SK-N-SH (cell line): ENCODE data around the gene FHL2. TPM values are rescaled to one million over a fixed set of nuclear protein-coding genes. Genes with fewer than 3 reads are reported as not detected.

Experiments used
- CTCF ChIA-PET: fragments of 300-600, 350-600 bp; formaldehyde crosslinking; extraction: SDS; loops from one replicate; lab custom pipeline; 2021; lab: Yijun Ruan, JAX
- POLR2A ChIA-PET: fragments of 350-600 bp; sonication (Branson Sonifier 250); formaldehyde crosslinking; extraction: SDS; loops from one replicate; lab custom pipeline; 2020; ENCODE audit warnings: antibody characterized with exemption, inconsistent platforms; lab: Yijun Ruan, JAX
- DNase-seq: peaks from one replicate; pipeline ENCODE4 v3.0.0; 2012
- H2AFZ ChIP-seq: fragments of 200-600 bp; sonication (generic); 2 replicates; pipeline ENCODE4 v1.8.1; 2016; ENCODE audit warnings: antibody characterized with exemption, mild to moderate bottlenecking, low read depth
- H3F3A ChIP-seq: fragments of 200-600 bp; sonication (generic); replicated peaks from 2 replicates; pipeline ENCODE3; 2016; ENCODE audit warnings: antibody characterized with exemption, mild to moderate bottlenecking; ENCODE audit not compliant: insufficient read depth
- H3K27ac ChIP-seq, 2 experiments: fragments of 200-500 bp in 1 of 2; fragments of 200-600 bp in 1 of 2; sonication (Bioruptor generic) in 1 of 2; sonication (generic), shearing (Covaris generic) in 1 of 2; 2 replicates each; pipeline versions ENCODE4 v1.5.1 to v1.6.1; 2014 to 2016; ENCODE audit warnings: low read depth in 2 of 2, inconsistent platforms in 1 of 2, low read length in 1 of 2, mild to moderate bottlenecking in 1 of 2, mixed read lengths in 1 of 2
- H3K27me3 ChIP-seq: fragments of 200-600 bp; sonication (generic), shearing (Covaris generic); 2 replicates; pipeline ENCODE4 v1.6.1; 2016; ENCODE audit warnings: mixed run types; ENCODE audit not compliant: insufficient read depth
- H3K36me3 ChIP-seq, 2 experiments: fragments of 200-500 bp in 1 of 2; fragments of 200-600 bp in 1 of 2; sonication (Bioruptor generic) in 1 of 2; sonication (generic) in 1 of 2; replicated peaks in 1 of 2; 2 replicates each; pipeline versions ENCODE3 to v1.5.1; 2014 to 2016; ENCODE audit warnings: low read length in 1 of 2, mild to moderate bottlenecking in 1 of 2; ENCODE audit not compliant: insufficient read depth in 2 of 2, control insufficient read depth in 1 of 2
- H3K4me1 ChIP-seq, 2 experiments: fragments of 200-500 bp in 1 of 2; fragments of 200-600 bp in 1 of 2; sonication (Bioruptor generic) in 1 of 2; sonication (generic), shearing (Covaris generic) in 1 of 2; 2 replicates each; pipeline versions ENCODE4 v1.5.1 to v1.6.1; 2014 to 2016; ENCODE audit warnings: low read depth in 1 of 2, low read length in 1 of 2, mixed run types in 1 of 2; ENCODE audit not compliant: insufficient read depth in 2 of 2, control insufficient read depth in 1 of 2
- H3K4me2 ChIP-seq: fragments of 200-600 bp; sonication (generic), shearing (Covaris generic); 2 replicates; pipeline ENCODE4 v1.6.1; 2017; ENCODE audit warnings: mixed run types
- H3K4me3 ChIP-seq, 2 experiments: fragments of 200-500 bp in 1 of 2; fragments of 200-600 bp in 1 of 2; sonication (Bioruptor generic) in 1 of 2; sonication (generic), shearing (Covaris generic) in 1 of 2; 2 replicates each; pipeline versions ENCODE4 v1.5.1 to v1.8.1; 2014 to 2016; ENCODE audit warnings: low read depth in 2 of 2, inconsistent platforms in 1 of 2, low read length in 1 of 2, mild to moderate bottlenecking in 1 of 2, mixed read lengths in 1 of 2, moderate library complexity in 1 of 2
- H3K79me2 ChIP-seq: fragments of 200-600 bp; sonication (generic); 2 replicates; pipeline ENCODE4 v1.8.1; 2017; ENCODE audit warnings: mild to moderate bottlenecking; ENCODE audit not compliant: insufficient read depth
- H3K9ac ChIP-seq: fragments of 200-600 bp; sonication (generic); 2 replicates; pipeline ENCODE4 v1.6.1; 2017; ENCODE audit warnings: mixed run types
- H3K9me2 ChIP-seq: fragments of 200-600 bp; sonication (generic); 2 replicates; pipeline ENCODE4 v1.6.1; 2017; ENCODE audit warnings: mixed run types
- H3K9me3 ChIP-seq: fragments of 200-600 bp; sonication (generic); 2 replicates; pipeline ENCODE4 v1.6.1; 2017; ENCODE audit warnings: mixed run types, mild to moderate bottlenecking, moderate library complexity
- H4K20me1 ChIP-seq: fragments of 200-600 bp; sonication (generic); 2 replicates; pipeline ENCODE4 v1.6.1; 2017; ENCODE audit warnings: mild to moderate bottlenecking, mixed run types; ENCODE audit not compliant: insufficient read depth
- CHD2 ChIP-seq: fragments of 150-350 bp; IDR thresholded peaks from 2 replicates; pipeline ENCODE4 v1.6.1; 2018; ENCODE audit warnings: low read length; ENCODE audit not compliant: partially characterized antibody
- CTCF ChIP-seq: fragments of 200-600 bp; sonication (generic); IDR thresholded peaks from 2 replicates; pipeline ENCODE4 v1.6.1; 2017; ENCODE audit warnings: antibody characterized with exemption, mild to moderate bottlenecking, moderate library complexity
- ELF1 ChIP-seq: IDR thresholded peaks from 2 replicates; pipeline ENCODE4 v1.4.0; 2012
- FOSL2 ChIP-seq: IDR thresholded peaks from 2 replicates; pipeline ENCODE4 v1.4.0; 2012; ENCODE audit warnings: low read depth, mild to moderate bottlenecking, moderate library complexity, borderline replicate concordance
- FOXM1 ChIP-seq: IDR thresholded peaks from 2 replicates; pipeline ENCODE4 v1.4.0; 2012; ENCODE audit warnings: low read depth, mild to moderate bottlenecking
- GABPA ChIP-seq: IDR thresholded peaks from 2 replicates; pipeline ENCODE4 v1.4.0; 2012; ENCODE audit warnings: low read depth, mild to moderate bottlenecking
- GATA2 ChIP-seq: sonication (generic); formaldehyde crosslinking; IDR thresholded peaks from 2 replicates; pipeline ENCODE4 v1.5.0; 2020; ENCODE audit warnings: mild to moderate bottlenecking, missing genetic modification reagents
- JUND ChIP-seq: IDR thresholded peaks from 2 replicates; pipeline ENCODE4 v1.4.0; 2012
- MAX ChIP-seq: IDR thresholded peaks from 2 replicates; pipeline ENCODE4 v1.4.0; 2012; ENCODE audit warnings: low read depth
- MEF2A ChIP-seq: IDR thresholded peaks from 2 replicates; pipeline ENCODE4 v1.4.0; 2012; ENCODE audit warnings: low read depth, borderline replicate concordance
- MXI1 ChIP-seq: IDR thresholded peaks from 2 replicates; pipeline ENCODE4 v1.6.1; 2012; ENCODE audit warnings: mild to moderate bottlenecking, low read depth, low read length, improper control_type of control experiment
- PBX3 ChIP-seq: IDR thresholded peaks from 2 replicates; pipeline ENCODE4; 2012
- POLR2AphosphoS5 ChIP-seq: IDR thresholded peaks from 2 replicates; pipeline ENCODE4 v1.6.1; 2012; ENCODE audit warnings: low read depth, low read length
- RAD21 ChIP-seq: IDR thresholded peaks from 2 replicates; pipeline ENCODE4 v1.6.1; 2012; ENCODE audit warnings: mild to moderate bottlenecking, low read length
- SMC3 ChIP-seq: IDR thresholded peaks from 2 replicates; pipeline ENCODE4 v1.6.1; 2012; ENCODE audit warnings: low read depth, low read length, improper control_type of control experiment
- TAF1 ChIP-seq: IDR thresholded peaks from 2 replicates; pipeline ENCODE4 v1.6.1; 2012; ENCODE audit warnings: low read depth, mild to moderate bottlenecking, low read length, moderate library complexity, borderline replicate concordance
- TCF12 ChIP-seq: IDR thresholded peaks from 2 replicates; pipeline ENCODE4 v1.4.0; 2012
- TEAD4 ChIP-seq: IDR thresholded peaks from 2 replicates; pipeline ENCODE4 v1.4.0; 2012; ENCODE audit warnings: mild to moderate bottlenecking, borderline replicate concordance; ENCODE audit not compliant: insufficient read depth
- YY1 ChIP-seq: IDR thresholded peaks from 2 replicates; pipeline ENCODE4 v1.4.0; 2012; ENCODE audit warnings: low read depth, mild to moderate bottlenecking
- ZBTB33 ChIP-seq: IDR thresholded peaks from 2 replicates; pipeline ENCODE4 v1.4.0; 2012; ENCODE audit warnings: low read depth, borderline replicate concordance
- WGBS: methylation state at CpG from one replicate; pipeline ENCODE4 v1.1.6; 2017; ENCODE audit warnings: low lambda C conversion rate; 5-methylcytosine and 5-hydroxymethylcytosine counted together
- polyA plus RNA-seq, 3 experiments: library from polyadenylated mRNA; depleted of rRNA; stranded (reverse); fragments of >200 nt; gene quantifications; 2 replicates each; pipeline ENCODE4 v1.2.3, GENCODE V29; 2012

The FHL2 gene
- polyA plus RNA-seq, 1 of the 3 experiments (the other 2 are of a cell fraction), result 31.7 TPM

- no peak for TF ChIP-seq CTCF
- TF ChIP-seq ELF1, result no peak
- TF ChIP-seq FOSL2, result no peak
These were observed 4.5 kb upstream of the FHL2 start (continued) for GRCh38 chr2:105403241-105403782.

GRCh38 chr2:105402809-105403208 lies 4.0 kb upstream of the FHL2 start:
- no peaks in the 10 kb centered on the region for H3K36me3 ChIP-seq
- no peak overlapping the region for H3K4me3 ChIP-seq
- H4K20me1 ChIP-seq, result no peaks in the 10 kb centered on the region
- WGBS, result 95% methylated on average over 2 of the region's 2 CpGs
- H3K27me3 ChIP-seq, result no peaks in the 10 kb centered on the region
- H3K9me2 ChIP-seq, result no peaks in the 10 kb centered on the region
- H3K4me1 ChIP-seq, result peaks cover 8 to 16% of the 10 kb centered on the region in 2 experiments; a peak in 3 of 4 replicates
- 0 out of 2 replicates have a peak overlapping the region, but pooled peaks have one; percentile 11 for H2AFZ ChIP-seq
- ChIA-PET POLR2A (no interaction called here), CTCF (no interaction called here)
- H3K27ac ChIP-seq, result peak overlapping the region in 1 of 2 experiments; percentile 73; a peak in 2 of 4 replicates
- H3F3A ChIP-seq, result peaks cover 22% of the 10 kb centered on the region
- no peak for TF ChIP-seq YY1
- TF ChIP-seq TEAD4, result no peak
- TF ChIP-seq FOXM1, result no peak
- no peak for TF ChIP-seq ZBTB33
- no peaks in the 10 kb centered on the region for H3K9me3 ChIP-seq
- no peak overlapping the region for H3K9ac ChIP-seq
- DNase-seq, result no peak
- no peak overlapping the region for H3K4me2 ChIP-seq
- peaks cover 10% of the 10 kb centered on the region for H3K79me2 ChIP-seq

GRCh38 chr2:105401867-105402266 lies 3.0 kb upstream of the FHL2 start:
- no peak overlapping the region for H3K4me3 ChIP-seq
- WGBS, result 90% methylated on average over 7 of the region's 7 CpGs
- no peak for DNase-seq
- TF ChIP-seq CTCF, result no peak
- no peak for TF ChIP-seq JUND
- no peak for TF ChIP-seq POLR2AphosphoS5
- no peak for TF ChIP-seq MXI1
- no peak for TF ChIP-seq SMC3
- no peak for TF ChIP-seq RAD21
- no peak for TF ChIP-seq GABPA
- no peak for TF ChIP-seq GATA2
- no peak for TF ChIP-seq MEF2A
- TF ChIP-seq PBX3, result no peak
- no peak for TF ChIP-seq CHD2
- TF ChIP-seq FOXM1, result no peak
- TF ChIP-seq TCF12, result no peak
- no peak for TF ChIP-seq TAF1
- no peak for TF ChIP-seq MAX

More at GRCh38 chr2:105401867-105402266, 3.0 kb upstream of the FHL2 start:
- Histone ChIP-seq H3K79me2 (peaks cover 19% of the 10 kb centered on the region), H3K36me3 (no peaks in the 10 kb centered on the region), H4K20me1 (no peaks in the 10 kb centered on the region), H3K9me3 (no peaks in the 10 kb centered on the region), H3K9me2 (no peaks in the 10 kb centered on the region), H3K27ac (no peak overlapping the region), H3F3A (peaks cover 27% of the 10 kb centered on the region), H3K27me3 (no peaks in the 10 kb centered on the region), H2AFZ (no peak overlapping the region), H3K9ac (no peak overlapping the region), H3K4me2 (no peak overlapping the region), H3K4me1 (peaks cover 8 to 16% of the 10 kb centered on the region in 2 experiments; a peak in 3 of 4 replicates)
- ChIA-PET POLR2A (no interaction called here), CTCF (no interaction called here)
